Measurements from ENCODE around the gene RBM28.

Gene RBM28

DNA sequence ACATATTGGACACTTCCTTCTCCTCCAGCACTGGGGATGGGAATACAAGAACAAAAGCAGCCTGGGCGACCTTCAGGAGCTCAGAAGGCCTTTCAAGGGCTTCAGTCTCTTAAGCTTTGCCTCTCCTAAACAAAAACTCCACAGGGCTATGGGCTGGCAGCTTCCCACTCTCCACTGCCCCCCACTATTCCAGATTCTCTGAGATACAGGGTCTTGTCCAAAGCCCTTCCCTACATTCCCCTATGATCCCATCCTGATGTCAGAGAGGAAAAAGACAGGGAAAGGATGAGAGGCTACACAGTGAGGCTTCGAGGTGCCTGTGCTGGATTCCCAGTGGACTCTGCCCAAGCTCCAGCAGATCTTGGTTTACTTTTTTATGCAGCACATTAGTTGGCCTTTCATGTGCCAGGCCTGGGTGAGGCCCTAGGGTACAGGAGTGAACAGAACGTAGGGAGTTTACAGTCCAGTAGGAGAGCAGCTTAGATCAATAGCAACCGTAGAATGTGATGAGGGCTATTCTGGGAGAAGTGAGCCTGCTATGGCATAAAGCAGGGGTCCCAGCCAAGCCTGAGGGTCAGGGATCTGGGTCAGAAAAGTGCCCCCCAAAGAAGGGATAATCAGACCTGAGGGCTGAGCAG, 69.3 kb downstream of the RBM28 start:
- no peak for DNase-seq (ENCODE audit: low spot score)
- no peak for TF ChIP-seq CTCF (IDR thresholded peaks at IDR 0.05; ENCODE audit: borderline replicate concordance, control extremely low read depth, extremely low read depth, insufficient read depth, missing control alignments)
- in situ Hi-C loops (cut with MboI; ENCODE audit: low sequenced_read_pairs, unreplicated experiment): no loop called here

DNA sequence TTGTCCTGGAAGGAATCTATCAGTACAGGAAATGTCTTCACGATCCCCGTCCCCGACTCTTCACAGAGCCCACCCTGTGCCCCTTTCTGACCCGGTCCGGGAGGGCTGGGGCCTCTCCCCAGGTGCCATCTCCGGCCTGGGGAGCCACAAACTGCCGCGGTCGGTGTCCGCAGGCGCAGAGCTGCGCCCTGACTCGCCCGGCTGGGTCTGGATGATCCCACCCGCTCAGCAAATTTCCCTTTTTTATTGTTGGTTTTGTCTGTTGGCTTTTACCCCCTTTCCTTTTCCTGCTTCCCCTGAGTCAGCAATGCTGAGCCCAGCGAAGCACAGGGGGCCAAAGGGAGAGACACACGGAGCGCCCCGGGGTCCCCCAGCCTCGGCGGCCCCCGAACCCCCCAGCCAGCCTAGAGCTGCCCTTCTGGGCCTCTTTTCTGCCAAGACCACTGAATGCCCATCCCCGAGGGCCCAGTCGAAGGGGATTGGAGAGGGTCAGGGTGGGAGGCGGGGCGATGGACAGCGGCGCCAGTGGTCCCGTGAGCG, 71.7 kb downstream of the RBM28 start:
- in situ Hi-C loops (cut with MboI; ENCODE audit: low sequenced_read_pairs, unreplicated experiment): no loop called here
- no peak for DNase-seq (ENCODE audit: low spot score)

GRCh38 chr7:128271471-128271941, 72.2 kb downstream of the RBM28 start:
- in situ Hi-C loops (cut with MboI; ENCODE audit: low sequenced_read_pairs, unreplicated experiment): no loop called here
- no peak for TF ChIP-seq CTCF (IDR thresholded peaks at IDR 0.05; ENCODE audit: borderline replicate concordance, control extremely low read depth, extremely low read depth, insufficient read depth, missing control alignments)
- no peak for DNase-seq (ENCODE audit: low spot score)

More for the DNA sequence above, 71.7 kb downstream of the RBM28 start:
- TF ChIP-seq CTCF (IDR thresholded peaks at IDR 0.05; ENCODE audit: borderline replicate concordance, control extremely low read depth, extremely low read depth, insufficient read depth, missing control alignments): no peak

DNA sequence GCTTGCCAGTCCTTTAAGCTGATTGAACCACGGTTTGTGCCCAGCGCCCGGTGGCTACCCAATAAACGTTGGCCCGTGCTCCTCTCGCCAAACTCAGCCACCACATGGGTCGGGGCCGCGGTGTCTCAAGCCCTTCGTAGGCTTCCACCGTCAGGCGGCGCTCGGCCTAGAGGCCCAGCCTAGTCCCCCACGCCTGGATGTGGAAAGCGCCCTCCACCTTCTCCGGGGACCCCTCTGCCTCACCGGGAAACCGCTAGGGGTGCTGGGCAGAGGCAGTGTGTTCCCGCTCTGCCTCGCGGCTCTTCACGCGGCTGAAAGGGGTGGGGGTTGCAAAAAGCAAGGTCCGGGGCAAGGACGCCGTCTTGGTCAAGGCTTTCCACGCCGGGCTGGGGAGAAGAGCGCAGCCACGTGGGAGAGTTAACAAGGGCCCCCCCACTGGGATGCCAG, 72.9 kb downstream of the RBM28 start:
- DNase-seq (ENCODE audit: low spot score): no peak
- no peak for TF ChIP-seq CTCF (IDR thresholded peaks at IDR 0.05; ENCODE audit: borderline replicate concordance, control extremely low read depth, extremely low read depth, insufficient read depth, missing control alignments)
- in situ Hi-C loops (cut with MboI; ENCODE audit: low sequenced_read_pairs, unreplicated experiment): no loop called here

- no peak for DNase-seq (ENCODE audit: low spot score)
- TF ChIP-seq CTCF (IDR thresholded peaks at IDR 0.05; ENCODE audit: borderline replicate concordance, control extremely low read depth, extremely low read depth, insufficient read depth, missing control alignments): no peak
- in situ Hi-C loops (cut with MboI; ENCODE audit: low sequenced_read_pairs, unreplicated experiment): no loop called here
Measured at GRCh38 chr7:128268233-128268632, 75.5 kb downstream of the RBM28 start.

DNA sequence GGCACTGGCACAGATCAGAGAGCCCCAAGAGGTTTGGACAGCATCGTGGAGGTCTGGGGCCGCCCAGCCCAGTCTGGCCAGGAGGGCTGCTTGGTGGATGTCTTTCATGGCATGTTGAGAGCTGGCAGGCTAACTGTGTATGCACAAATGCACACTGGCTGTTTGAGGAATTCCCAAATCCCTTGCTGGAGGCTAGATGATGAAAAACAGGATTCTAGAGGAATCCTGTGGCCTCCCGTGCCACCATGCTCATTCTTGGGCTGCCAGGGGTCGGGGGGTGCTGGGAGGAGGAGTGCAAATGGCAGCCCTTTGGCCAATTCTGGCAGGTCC, 76.1 kb downstream of the RBM28 start:
- TF ChIP-seq CTCF (IDR thresholded peaks at IDR 0.05; ENCODE audit: borderline replicate concordance, control extremely low read depth, extremely low read depth, insufficient read depth, missing control alignments): no peak
- in situ Hi-C loops (cut with MboI; ENCODE audit: low sequenced_read_pairs, unreplicated experiment): no loop called here
- no peak for DNase-seq (ENCODE audit: low spot score)

Data from GM13976 (cell line).